Vagina (tissue), 2 donors: Measurements from ENCODE around the gene SLC5A10. TPM values are rescaled to one million over a fixed set of nuclear protein-coding genes. Genes with fewer than 3 reads are reported as not detected.

ENCODE experiments used
- DNase-seq, 2 donors: peaks; one replicate each; pipeline ENCODE4 v3.0.0-alpha.2; 2017; ENCODE audit errors: extremely low spot score in 2 of 2
- H3K27ac ChIP-seq: fragments of 200-600 bp; sonication (generic); one replicate; pipeline ENCODE4 v1.5.1; 2019
- H3K27me3 ChIP-seq: fragments of 200-600 bp; sonication (generic); one replicate; pipeline ENCODE4 v1.5.1; 2019
- H3K36me3 ChIP-seq, 2 donors: fragments of 200-600 bp; sonication (generic); one replicate each; pipeline ENCODE4 v1.5.1; 2017 to 2019
- H3K4me1 ChIP-seq: fragments of 200-600 bp; sonication (generic); one replicate; pipeline ENCODE4 v1.5.1; 2019
- H3K4me3 ChIP-seq, 2 donors: fragments of 200-600 bp; sonication (generic); 1 replicate in 1 of 2; 2 replicates in 1 of 2; pipeline ENCODE4 v1.5.1; 2016 to 2019
- H3K9me3 ChIP-seq: fragments of 200-600 bp; sonication (generic); one replicate; pipeline ENCODE4 v1.5.1; 2019
- CTCF ChIP-seq, 3 experiments: fragments of 450-650 bp in 2 of 3; fragments of 200-600 bp in 1 of 3; sonication (generic) in 1 of 3; IDR thresholded peaks; one replicate each; pipeline ENCODE4 v1.5.1; 2017 to 2019; ENCODE audit warnings: antibody characterized with exemption in 3 of 3, mild to moderate bottlenecking in 2 of 3, moderate library complexity in 2 of 3
- POLR2A ChIP-seq, 2 donors: fragments of 450-650 bp; IDR thresholded peaks; one replicate each; pipeline ENCODE4 v1.6.1; 2017; ENCODE audit warnings: antibody characterized with exemption in 2 of 2, mild to moderate bottlenecking in 2 of 2, moderate library complexity in 2 of 2
- POLR2AphosphoS5 ChIP-seq, 2 donors: sonication (generic); formaldehyde crosslinking; IDR thresholded peaks; one replicate each; pipeline ENCODE4 v1.9.0; 2017; ENCODE audit warnings: antibody characterized with exemption in 2 of 2, mild to moderate bottlenecking in 2 of 2, low read depth in 1 of 2; ENCODE audit not compliant: insufficient read depth in 1 of 2
- intact Hi-C: fragments of 100-400 bp; cut with DNase I; formaldehyde crosslinking; loops from one replicate; pipeline ENCODE4 v1.15.1; 2023
- total RNA-seq: library from RNA; depleted of rRNA; stranded (reverse); fragments of >200 nt; gene quantifications from one replicate; pipeline ENCODE4 v1.2.3, GENCODE V29; 2016

Gene SLC5A10
- total RNA-seq, 1 donor from 2014 or later = not detected

GRCh38 chr17:18984273-18985114, 32.5 kb downstream of the SLC5A10 start:
- Histone ChIP-seq H3K36me3 (no peaks in the 10 kb centered on the region), H3K4me3 (no peak overlapping the region), H3K4me1 (peaks cover 42% of the 10 kb centered on the region), H3K27me3 (no peaks in the 10 kb centered on the region), H3K9me3 (no peaks in the 10 kb centered on the region), H3K27ac (no peak overlapping the region)
- intact Hi-C loops = no loop called here
- TF ChIP-seq POLR2AphosphoS5 (IDR thresholded peaks at IDR 0.05; ENCODE audit: insufficient read depth in 1 of 2, low read depth in 1 of 2) (no peak), POLR2A (IDR thresholded peaks at IDR 0.05) (no peak), CTCF (IDR thresholded peaks at IDR 0.05) (no peak)
- no peak for DNase-seq

GRCh38 chr17:18985475-18985874, 33.5 kb downstream of the SLC5A10 start:
- Histone ChIP-seq H3K9me3 (no peaks in the 10 kb centered on the region), H3K27me3 (no peaks in the 10 kb centered on the region), H3K36me3 (no peaks in the 10 kb centered on the region), H3K4me1 (peaks cover 52% of the 10 kb centered on the region), H3K27ac (no peak overlapping the region), H3K4me3 (no peak overlapping the region)
- no peak for DNase-seq
- intact Hi-C loops = no loop called here
- TF ChIP-seq POLR2AphosphoS5 (IDR thresholded peaks at IDR 0.05; ENCODE audit: insufficient read depth in 1 of 2, low read depth in 1 of 2) (no peak), CTCF (IDR thresholded peaks at IDR 0.05) (no peak), POLR2A (IDR thresholded peaks at IDR 0.05) (no peak)

GRCh38 chr17:18986541-18987229, 34.7 kb downstream of the SLC5A10 start:
- no peak overlapping the region for H3K27ac ChIP-seq
- no peaks in the 10 kb centered on the region for H3K9me3 ChIP-seq
- H3K4me3 ChIP-seq = no peak overlapping the region
- no peak for DNase-seq
- intact Hi-C loops = no loop called here
- TF ChIP-seq POLR2A (IDR thresholded peaks at IDR 0.05) (no peak), POLR2AphosphoS5 (IDR thresholded peaks at IDR 0.05; ENCODE audit: insufficient read depth in 1 of 2, low read depth in 1 of 2) (no peak), CTCF (IDR thresholded peaks at IDR 0.05) (no peak)
- peaks cover 59% of the 10 kb centered on the region for H3K4me1 ChIP-seq
- no peaks in the 10 kb centered on the region for H3K27me3 ChIP-seq
- H3K36me3 ChIP-seq = no peaks in the 10 kb centered on the region

- H3K4me1 ChIP-seq = peaks cover 59% of the 10 kb centered on the region
- no peak for DNase-seq
- H3K27me3 ChIP-seq = no peaks in the 10 kb centered on the region
- H3K9me3 ChIP-seq = no peaks in the 10 kb centered on the region
- intact Hi-C loops = no loop called here
- no peak overlapping the region for H3K4me3 ChIP-seq
- H3K27ac ChIP-seq = no peak overlapping the region
- TF ChIP-seq POLR2A (IDR thresholded peaks at IDR 0.05) (no peak), CTCF (IDR thresholded peaks at IDR 0.05) (no peak), POLR2AphosphoS5 (IDR thresholded peaks at IDR 0.05; ENCODE audit: insufficient read depth in 1 of 2, low read depth in 1 of 2) (no peak)
- no peaks in the 10 kb centered on the region for H3K36me3 ChIP-seq
Observed at GRCh38 chr17:18987230-18987610, 35.3 kb downstream of the SLC5A10 start.
